GM12872 (cell line): ENCODE results near the gene SOBP.

ENCODE experiments used
- CTCF ChIP-seq: IDR thresholded peaks from 3 replicates; pipeline ENCODE4 v1.5.1; 2011; ENCODE audit warnings: low read depth, mild to moderate bottlenecking, low read length, moderate library complexity; ENCODE audit not compliant: insufficient read depth

SOBP gene

GRCh38 chr6:107493158-107494057, 3.5 kb downstream of the SOBP start:
- TF ChIP-seq CTCF = no peak

- no peak for TF ChIP-seq CTCF
Observed at GRCh38 chr6:107495196-107495643, 5.3 kb downstream of the SOBP start.

- no peak for TF ChIP-seq CTCF
Observed at GRCh38 chr6:107495971-107496370, 6.1 kb downstream of the SOBP start.

- TF ChIP-seq CTCF = no peak
Observed at GRCh38 chr6:107496892-107497684, 7.2 kb downstream of the SOBP start.

GRCh38 chr6:107504270-107505026, 14.5 kb downstream of the SOBP start:
- TF ChIP-seq CTCF = no peak

- TF ChIP-seq CTCF = no peak
Observed at GRCh38 chr6:107506145-107506544, 16.2 kb downstream of the SOBP start.

- no peak for TF ChIP-seq CTCF
Observed at GRCh38 chr6:107509506-107509905, 19.6 kb downstream of the SOBP start.
